ENCODE results near the gene VIM.

Gene VIM

DNA sequence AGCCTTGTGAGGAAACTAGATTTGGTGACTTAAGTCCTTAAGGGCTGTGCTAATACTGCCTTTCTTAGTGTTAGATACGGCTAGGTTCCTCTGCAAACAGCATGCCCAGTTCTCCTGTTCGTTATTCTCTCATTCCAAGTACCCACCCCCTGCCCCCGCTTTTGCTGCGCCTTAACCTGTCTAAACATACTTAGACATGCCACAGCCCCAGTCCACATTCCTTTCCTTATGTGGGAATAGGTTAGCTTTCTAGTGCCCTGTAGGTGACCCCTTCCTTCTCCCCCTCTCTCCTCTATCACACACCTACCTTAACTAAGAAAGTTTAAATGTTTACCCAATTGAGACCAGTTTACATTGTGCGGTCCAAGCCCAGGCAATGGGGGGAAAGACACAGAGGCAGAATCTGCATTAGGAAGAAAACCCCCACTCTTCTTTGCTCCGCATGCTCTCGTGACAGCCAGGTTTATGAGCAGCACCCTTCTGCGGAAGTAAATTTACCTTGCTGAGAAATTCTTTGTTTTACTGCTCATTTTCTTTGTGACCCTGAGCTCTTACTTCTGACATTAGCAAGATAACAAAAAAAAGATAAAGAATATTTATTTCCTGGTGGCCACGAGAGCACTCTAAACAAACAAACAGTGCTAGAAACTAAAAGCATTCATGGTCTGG, 48.8 kb downstream of the VIM start:
- TF ChIP-seq, protein P1, sequence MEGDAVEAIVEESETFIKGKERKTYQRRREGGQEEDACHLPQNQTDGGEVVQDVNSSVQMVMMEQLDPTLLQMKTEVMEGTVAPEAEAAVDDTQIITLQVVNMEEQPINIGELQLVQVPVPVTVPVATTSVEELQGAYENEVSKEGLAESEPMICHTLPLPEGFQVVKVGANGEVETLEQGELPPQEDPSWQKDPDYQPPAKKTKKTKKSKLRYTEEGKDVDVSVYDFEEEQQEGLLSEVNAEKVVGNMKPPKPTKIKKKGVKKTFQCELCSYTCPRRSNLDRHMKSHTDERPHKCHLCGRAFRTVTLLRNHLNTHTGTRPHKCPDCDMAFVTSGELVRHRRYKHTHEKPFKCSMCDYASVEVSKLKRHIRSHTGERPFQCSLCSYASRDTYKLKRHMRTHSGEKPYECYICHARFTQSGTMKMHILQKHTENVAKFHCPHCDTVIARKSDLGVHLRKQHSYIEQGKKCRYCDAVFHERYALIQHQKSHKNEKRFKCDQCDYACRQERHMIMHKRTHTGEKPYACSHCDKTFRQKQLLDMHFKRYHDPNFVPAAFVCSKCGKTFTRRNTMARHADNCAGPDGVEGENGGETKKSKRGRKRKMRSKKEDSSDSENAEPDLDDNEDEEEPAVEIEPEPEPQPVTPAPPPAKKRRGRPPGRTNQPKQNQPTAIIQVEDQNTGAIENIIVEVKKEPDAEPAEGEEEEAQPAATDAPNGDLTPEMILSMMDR (IDR thresholded peaks at IDR 0.05; ENCODE audit: extremely low read depth, missing control alignments), result no peak

DNA sequence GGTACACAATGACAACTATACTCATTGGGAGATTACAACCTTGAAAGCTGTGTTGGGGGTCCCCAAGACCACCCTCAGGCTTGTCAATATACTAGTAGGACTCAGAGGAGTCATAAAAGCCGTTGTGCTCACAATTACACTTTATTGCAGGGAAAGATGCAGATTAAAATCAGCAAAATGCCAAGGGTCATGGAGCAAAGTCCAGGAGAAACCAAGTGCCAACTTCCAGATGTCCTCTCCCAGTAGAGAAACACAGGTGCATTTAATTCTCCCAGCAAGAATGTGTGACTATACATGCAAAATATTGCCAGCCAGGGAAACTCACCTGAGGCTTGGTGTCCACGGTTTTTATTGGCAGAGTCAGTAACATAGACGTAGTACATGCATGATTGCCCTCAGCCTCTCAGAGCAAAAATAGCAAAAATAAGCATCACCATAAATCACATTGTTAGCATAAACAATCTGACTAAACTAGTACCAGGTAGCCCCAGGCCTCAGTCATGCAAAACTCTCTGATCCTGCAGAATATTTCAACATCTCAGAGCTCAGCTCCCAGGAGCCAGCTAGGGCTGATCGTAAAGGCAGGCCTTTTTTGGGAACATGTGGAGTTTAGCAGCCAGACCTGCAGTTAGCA, 50.7 kb downstream of the VIM start:
- no peak for DNase-seq (ENCODE audit: low spot score)
- TF ChIP-seq, protein P1 (IDR thresholded peaks at IDR 0.05; ENCODE audit: extremely low read depth, missing control alignments), result no peak

More for the DNA sequence above, 48.8 kb downstream of the VIM start:
- no peak for DNase-seq (ENCODE audit: low spot score)

DNA sequence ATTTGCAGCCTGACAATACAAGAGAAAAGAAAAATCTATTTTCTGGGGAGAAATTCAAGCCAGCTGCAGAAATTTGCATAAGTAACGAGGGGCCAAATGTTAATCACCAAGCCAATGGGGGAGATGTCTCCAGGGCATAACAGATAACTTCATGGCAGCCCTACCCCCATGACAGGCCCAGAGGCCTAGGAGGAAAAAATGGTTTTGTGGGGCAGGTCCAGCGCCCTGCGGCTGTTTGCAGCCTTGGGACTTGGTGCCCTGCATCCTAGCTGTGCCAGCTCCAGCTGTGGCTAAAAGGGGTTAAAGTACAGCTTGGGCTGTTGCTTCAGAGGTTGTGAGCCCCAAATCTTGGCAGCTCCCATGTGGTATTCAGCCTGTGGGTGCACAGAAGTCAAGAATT, 54.3 kb downstream of the VIM start:
- TF ChIP-seq, protein P1 (IDR thresholded peaks at IDR 0.05; ENCODE audit: extremely low read depth, missing control alignments), result no peak
- no peak for DNase-seq (ENCODE audit: low spot score)

DNA sequence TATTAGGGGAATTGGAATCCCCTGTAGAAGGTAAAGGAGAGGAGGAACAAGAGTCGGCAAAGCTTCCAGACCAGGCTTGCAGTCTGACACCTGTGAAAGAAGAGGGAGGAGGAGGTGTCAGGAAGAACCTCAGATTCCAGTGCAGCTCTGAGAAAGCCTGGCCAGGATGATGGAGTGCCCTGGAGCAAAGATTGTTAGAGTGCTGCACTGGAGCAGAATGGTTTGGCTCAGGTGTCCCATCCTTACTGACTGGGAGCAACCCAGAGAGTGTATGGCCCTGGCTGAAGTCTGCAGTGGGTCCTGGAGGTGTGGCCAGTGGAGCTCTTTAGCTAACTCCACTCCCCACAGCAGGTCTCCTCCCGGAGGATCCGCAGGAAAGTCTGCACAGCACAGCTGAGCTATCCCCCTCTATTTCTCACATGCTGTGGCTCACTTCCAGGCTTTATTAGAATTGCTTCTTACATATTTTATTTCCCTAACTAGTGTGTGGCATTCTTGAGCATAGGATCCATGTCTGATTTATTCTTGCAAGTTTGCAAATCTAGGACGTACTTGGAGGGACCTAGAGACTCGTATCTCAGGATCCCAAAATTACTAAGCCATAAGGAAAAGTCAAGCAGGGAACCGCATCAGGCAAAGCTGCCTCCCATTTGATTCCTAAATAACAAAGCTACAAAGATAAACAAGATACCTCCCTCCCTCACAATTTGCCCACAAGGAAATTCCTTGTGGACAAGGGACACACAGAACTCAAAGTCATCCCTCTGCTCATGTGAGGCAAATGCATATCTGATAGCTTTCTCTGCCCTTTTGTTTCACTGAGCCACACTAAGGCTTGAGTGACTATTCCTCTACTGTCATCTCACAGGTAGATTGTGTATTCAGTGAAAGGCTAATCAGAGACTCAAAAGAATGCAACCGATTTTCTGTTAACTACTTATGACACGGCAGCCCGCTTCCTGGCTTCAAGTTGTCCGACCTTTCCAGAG, 58.8 kb downstream of the VIM start:
- DNase-seq (ENCODE audit: low spot score), result no peak
- TF ChIP-seq, protein P1 (IDR thresholded peaks at IDR 0.05; ENCODE audit: extremely low read depth, missing control alignments), result no peak
